OCI-LY7 (cell line): ENCODE measurements around the gene MBOAT2.
"Not testable (repeated sequence)": the region's sequence is repeated elsewhere in the genome, so short reads cannot be mapped to it uniquely, and the experiment has no call there.

Source experiments
- CTCF ChIP-seq: fragments of 200-600 bp; sonication (generic); conservative IDR thresholded peaks from 2 replicates; pipeline ENCODE4 v1.5.1; 2014; ENCODE audit warnings: mild to moderate bottlenecking, antibody characterized with exemption, low read length, moderate library complexity, mixed read lengths
- EZH2phosphoT487 ChIP-seq: fragments of 200-600 bp; sonication (generic); IDR thresholded peaks from 2 replicates; pipeline ENCODE4 v1.6.1; 2018; ENCODE audit warnings: low read depth, borderline replicate concordance, mild to moderate bottlenecking, mixed run types, antibody characterized with exemption, low read length, moderate library complexity, mixed read lengths

- not testable (repeated sequence) for TF ChIP-seq CTCF, EZH2phosphoT487
Measured at GRCh38 chr2:9051451-9051850, 48.0 kb upstream of the MBOAT2 start.
